Adrenal gland (tissue), 5 donors: ENCODE measurements around the gene RIF1.

Experiments
- POLR2A ChIP-seq, 2 donors: fragments of 450-650 bp; IDR thresholded peaks; one replicate each; pipeline ENCODE4 v1.6.1; 2017; ENCODE audit warnings: antibody characterized with exemption in 2 of 2, mild to moderate bottlenecking in 2 of 2, moderate library complexity in 1 of 2
- TF ChIP-seq, protein P1 (sequence below), 6 experiments: fragments of 450-650 bp in 4 of 6; fragments of 200-600 bp in 2 of 6; sonication (generic) in 1 of 6; IDR thresholded peaks; 1 replicate in 5 of 6; 2 replicates in 1 of 6; pipeline versions ENCODE4 v1.5.1 to v1.8.0; 2016 to 2021; ENCODE audit warnings: antibody characterized with exemption in 6 of 6, mild to moderate bottlenecking in 2 of 6, moderate library complexity in 1 of 6
- donor health status: DM: no; HTN: no; CAD: no.

DNA sequence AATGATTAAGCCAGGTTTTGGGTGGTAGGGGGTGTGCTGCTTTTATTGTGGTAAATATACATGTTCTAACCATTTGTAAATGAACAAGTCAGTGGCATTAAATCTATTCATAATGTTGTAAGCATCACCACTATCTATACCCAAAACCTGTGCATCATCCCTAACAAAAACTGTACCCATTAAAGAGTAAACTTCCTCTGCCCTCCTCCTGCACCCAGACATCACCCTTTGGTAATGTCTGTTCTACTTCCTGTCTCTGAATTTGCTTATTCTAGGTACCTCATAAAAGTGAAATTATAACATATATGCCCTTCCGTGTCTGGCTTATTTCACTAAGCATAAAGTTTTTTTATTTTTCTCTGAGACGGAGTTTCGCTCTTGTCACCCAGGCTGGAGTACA is 14.1 kb downstream of the RIF1 start:
- TF ChIP-seq, protein P1, sequence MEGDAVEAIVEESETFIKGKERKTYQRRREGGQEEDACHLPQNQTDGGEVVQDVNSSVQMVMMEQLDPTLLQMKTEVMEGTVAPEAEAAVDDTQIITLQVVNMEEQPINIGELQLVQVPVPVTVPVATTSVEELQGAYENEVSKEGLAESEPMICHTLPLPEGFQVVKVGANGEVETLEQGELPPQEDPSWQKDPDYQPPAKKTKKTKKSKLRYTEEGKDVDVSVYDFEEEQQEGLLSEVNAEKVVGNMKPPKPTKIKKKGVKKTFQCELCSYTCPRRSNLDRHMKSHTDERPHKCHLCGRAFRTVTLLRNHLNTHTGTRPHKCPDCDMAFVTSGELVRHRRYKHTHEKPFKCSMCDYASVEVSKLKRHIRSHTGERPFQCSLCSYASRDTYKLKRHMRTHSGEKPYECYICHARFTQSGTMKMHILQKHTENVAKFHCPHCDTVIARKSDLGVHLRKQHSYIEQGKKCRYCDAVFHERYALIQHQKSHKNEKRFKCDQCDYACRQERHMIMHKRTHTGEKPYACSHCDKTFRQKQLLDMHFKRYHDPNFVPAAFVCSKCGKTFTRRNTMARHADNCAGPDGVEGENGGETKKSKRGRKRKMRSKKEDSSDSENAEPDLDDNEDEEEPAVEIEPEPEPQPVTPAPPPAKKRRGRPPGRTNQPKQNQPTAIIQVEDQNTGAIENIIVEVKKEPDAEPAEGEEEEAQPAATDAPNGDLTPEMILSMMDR (IDR thresholded peaks at IDR 0.05), result no peak
- no peak for TF ChIP-seq POLR2A (IDR thresholded peaks at IDR 0.05)
